T follicular helper cell (primary cell): ENCODE data around the gene MRPL14.

Experiments
- DNase-seq: peaks from one replicate; pipeline ENCODE4 v3.0.0-alpha.2; 2020; ENCODE audit warnings: low read depth

MRPL14 gene

GRCh38 chr6:44064948-44065272 is 62.3 kb downstream of the MRPL14 start:
- no peak for DNase-seq

GRCh38 chr6:44064089-44064947 is 62.9 kb downstream of the MRPL14 start:
- no peak for DNase-seq

GRCh38 chr6:44063561-44064059 is 63.6 kb downstream of the MRPL14 start:
- no peak for DNase-seq
